Neural cell (in vitro differentiated cells): ENCODE data around the gene IL13RA1. TPM values are rescaled to one million over a fixed set of nuclear protein-coding genes. Genes with fewer than 3 reads are reported as not detected.

Experiments
- H2AFZ ChIP-seq: fragments of 200-600, 300-800 bp; sonication (generic), shearing (Covaris generic); 2 replicates; pipeline ENCODE4 v1.6.0; 2014; ENCODE audit warnings: low read depth, mild to moderate bottlenecking, antibody characterized with exemption, low read length, moderate library complexity
- H3F3A ChIP-seq: fragments of 200-600 bp; shearing (Covaris generic); 2 replicates; pipeline ENCODE4 v1.6.1; 2016; ENCODE audit warnings: mild to moderate bottlenecking, moderate library complexity, mixed read lengths, antibody characterized with exemption, low read length; ENCODE audit not compliant: insufficient read depth, poor library complexity, severe bottlenecking
- H3K27ac ChIP-seq: fragments of 200-600, 300-800 bp; sonication (generic), shearing (Covaris generic); 2 replicates; pipeline ENCODE4 v1.5.1; 2014; ENCODE audit warnings: mild to moderate bottlenecking, low read length, moderate library complexity
- H3K27me3 ChIP-seq: fragments of 300-800, 200-600 bp; sonication (generic), shearing (Covaris generic); 2 replicates; pipeline ENCODE4 v1.6.0; 2014; ENCODE audit warnings: mild to moderate bottlenecking, low read depth, low read length, moderate library complexity; ENCODE audit not compliant: insufficient read depth
- H3K36me3 ChIP-seq: fragments of 300-800, 200-600 bp; sonication (generic), shearing (Covaris generic); 2 replicates; pipeline ENCODE4 v1.5.1; 2014; ENCODE audit warnings: mild to moderate bottlenecking, antibody characterized with exemption, low read length, moderate library complexity; ENCODE audit not compliant: insufficient read depth
- H3K4me2 ChIP-seq: fragments of 300-800, 200-600 bp; sonication (generic), shearing (Covaris generic); 2 replicates; pipeline ENCODE4 v1.6.0; 2014; ENCODE audit warnings: mild to moderate bottlenecking, low read length
- H3K4me3 ChIP-seq: fragments of 300-800, 200-600 bp; sonication (generic), shearing (Covaris generic); 2 replicates; pipeline ENCODE4 v1.5.1; 2014; ENCODE audit warnings: mild to moderate bottlenecking, low read length, moderate library complexity
- H3K79me2 ChIP-seq: fragments of 200-600 bp; shearing (Covaris generic); replicated peaks from 2 replicates; pipeline ENCODE4 v1.6.0; 2014; ENCODE audit warnings: mild to moderate bottlenecking, low read length, moderate library complexity; ENCODE audit not compliant: insufficient read depth
- H3K9ac ChIP-seq: fragments of 300-800, 200-600 bp; sonication (generic), shearing (Covaris generic); 2 replicates; pipeline ENCODE4 v1.6.1; 2016; ENCODE audit warnings: mild to moderate bottlenecking, low read length, mixed read lengths
- H3K9me2 ChIP-seq: fragments of 200-600 bp; shearing (Covaris generic); 2 replicates; pipeline ENCODE4 v1.6.1; 2016; ENCODE audit warnings: mild to moderate bottlenecking, low read length, mixed read lengths; ENCODE audit not compliant: insufficient read depth
- H3K9me3 ChIP-seq: fragments of 200-600, 300-800 bp; sonication (generic), shearing (Covaris generic); 2 replicates; pipeline ENCODE4 v1.6.1; 2016; ENCODE audit warnings: mild to moderate bottlenecking, mixed run types, low read length, moderate library complexity, mixed read lengths
- H4K20me1 ChIP-seq: fragments of 200-600 bp; shearing (Covaris generic); 2 replicates; pipeline ENCODE4 v1.6.1; 2016; ENCODE audit warnings: mild to moderate bottlenecking, mixed run types; ENCODE audit not compliant: insufficient read depth
- EP300 ChIP-seq: fragments of 450-650 bp; conservative IDR thresholded peaks from 2 replicates; pipeline ENCODE4 v1.6.1; 2014; ENCODE audit warnings: antibody characterized with exemption, mild to moderate bottlenecking, moderate library complexity; ENCODE audit not compliant: poor library complexity, severe bottlenecking
- EZH2 ChIP-seq: fragments of 200-600, 300-800 bp; shearing (Covaris generic), sonication (generic); IDR thresholded peaks from 2 replicates; pipeline ENCODE4 v1.6.1; 2014; ENCODE audit warnings: antibody characterized with exemption, low read length, borderline replicate concordance, mild to moderate bottlenecking; ENCODE audit not compliant: insufficient read depth, poor library complexity, severe bottlenecking
- MXI1 ChIP-seq: fragments of 450-650 bp; conservative IDR thresholded peaks from 2 replicates; pipeline ENCODE4 v1.6.1; 2014; ENCODE audit warnings: antibody characterized with exemption, mild to moderate bottlenecking; ENCODE audit not compliant: poor library complexity, severe bottlenecking
- POLR2AphosphoS5 ChIP-seq: IDR thresholded peaks from 2 replicates; pipeline ENCODE4 v1.6.1; 2012
- RAD21 ChIP-seq: fragments of 450-650 bp; conservative IDR thresholded peaks from 2 replicates; pipeline ENCODE4 v1.6.1; 2014; ENCODE audit warnings: antibody characterized with exemption, mild to moderate bottlenecking, moderate library complexity
- SMC3 ChIP-seq: fragments of 450-650 bp; conservative IDR thresholded peaks from 2 replicates; pipeline ENCODE4 v1.6.1; 2014; ENCODE audit warnings: antibody characterized with exemption, mild to moderate bottlenecking, moderate library complexity; ENCODE audit not compliant: poor library complexity
- TAF1 ChIP-seq: IDR thresholded peaks from 2 replicates; pipeline ENCODE4 v1.6.1; 2012; ENCODE audit warnings: low read depth
- polyA plus RNA-seq: library from polyadenylated mRNA; depleted of rRNA; stranded (reverse); fragments of >200 nt; gene quantifications from 2 replicates; pipeline ENCODE4 v1.2.3, GENCODE V29; 2014
- TF ChIP-seq, protein P1 (sequence below): IDR thresholded peaks from 2 replicates; pipeline ENCODE4 v1.6.1; 2012; ENCODE audit warnings: borderline replicate concordance
- TF ChIP-seq, protein P2 (sequence below): fragments of 450-650 bp; IDR thresholded peaks from 2 replicates; pipeline ENCODE4 v1.5.1; 2014; ENCODE audit warnings: antibody characterized with exemption, mild to moderate bottlenecking, moderate library complexity; ENCODE audit not compliant: poor library complexity, severe bottlenecking

The IL13RA1 gene
- polyA plus RNA-seq, 1 donor from 2014 or later = 0.30 TPM

GRCh38 chrX:118772051-118772450 lies 44.6 kb downstream of the IL13RA1 start:
- no peaks in the 10 kb centered on the region for H3F3A ChIP-seq
- no peaks in the 10 kb centered on the region for H3K9me3 ChIP-seq
- H3K4me2 ChIP-seq = no peak overlapping the region

DNA sequence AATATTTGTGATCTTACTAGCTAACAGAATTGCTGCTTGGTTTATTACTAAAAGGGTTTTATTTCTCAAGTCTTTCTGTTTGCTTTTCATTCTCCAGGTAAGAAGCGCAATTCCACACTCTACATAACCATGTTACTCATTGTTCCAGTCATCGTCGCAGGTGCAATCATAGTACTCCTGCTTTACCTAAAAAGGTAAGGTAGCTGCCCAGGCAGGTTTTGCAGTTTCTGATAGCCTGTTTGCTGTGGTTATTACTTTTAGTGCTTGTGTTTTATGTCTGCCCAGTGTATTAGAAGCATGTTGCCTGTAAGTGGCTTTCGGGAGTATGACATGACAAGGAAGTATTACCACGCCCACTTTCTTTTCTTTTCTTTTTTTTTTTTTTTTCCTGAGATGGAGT lies 46.4 kb downstream of the IL13RA1 start:
- Histone ChIP-seq H3K4me2 (no peak overlapping the region), H3K4me3 (no peak overlapping the region), H3F3A (no peaks in the 10 kb centered on the region), H3K36me3 (no peaks in the 10 kb centered on the region), H3K9ac (no peak overlapping the region), H3K27ac (no peak overlapping the region), H3K27me3 (no peaks in the 10 kb centered on the region), H2AFZ (no peak overlapping the region), H3K9me3 (no peaks in the 10 kb centered on the region), H3K79me2 (no peaks in the 10 kb centered on the region), H3K9me2 (no peaks in the 10 kb centered on the region), H4K20me1 (no peaks in the 10 kb centered on the region)
- no peak for TF ChIP-seq SMC3
- TF ChIP-seq, protein P1, sequence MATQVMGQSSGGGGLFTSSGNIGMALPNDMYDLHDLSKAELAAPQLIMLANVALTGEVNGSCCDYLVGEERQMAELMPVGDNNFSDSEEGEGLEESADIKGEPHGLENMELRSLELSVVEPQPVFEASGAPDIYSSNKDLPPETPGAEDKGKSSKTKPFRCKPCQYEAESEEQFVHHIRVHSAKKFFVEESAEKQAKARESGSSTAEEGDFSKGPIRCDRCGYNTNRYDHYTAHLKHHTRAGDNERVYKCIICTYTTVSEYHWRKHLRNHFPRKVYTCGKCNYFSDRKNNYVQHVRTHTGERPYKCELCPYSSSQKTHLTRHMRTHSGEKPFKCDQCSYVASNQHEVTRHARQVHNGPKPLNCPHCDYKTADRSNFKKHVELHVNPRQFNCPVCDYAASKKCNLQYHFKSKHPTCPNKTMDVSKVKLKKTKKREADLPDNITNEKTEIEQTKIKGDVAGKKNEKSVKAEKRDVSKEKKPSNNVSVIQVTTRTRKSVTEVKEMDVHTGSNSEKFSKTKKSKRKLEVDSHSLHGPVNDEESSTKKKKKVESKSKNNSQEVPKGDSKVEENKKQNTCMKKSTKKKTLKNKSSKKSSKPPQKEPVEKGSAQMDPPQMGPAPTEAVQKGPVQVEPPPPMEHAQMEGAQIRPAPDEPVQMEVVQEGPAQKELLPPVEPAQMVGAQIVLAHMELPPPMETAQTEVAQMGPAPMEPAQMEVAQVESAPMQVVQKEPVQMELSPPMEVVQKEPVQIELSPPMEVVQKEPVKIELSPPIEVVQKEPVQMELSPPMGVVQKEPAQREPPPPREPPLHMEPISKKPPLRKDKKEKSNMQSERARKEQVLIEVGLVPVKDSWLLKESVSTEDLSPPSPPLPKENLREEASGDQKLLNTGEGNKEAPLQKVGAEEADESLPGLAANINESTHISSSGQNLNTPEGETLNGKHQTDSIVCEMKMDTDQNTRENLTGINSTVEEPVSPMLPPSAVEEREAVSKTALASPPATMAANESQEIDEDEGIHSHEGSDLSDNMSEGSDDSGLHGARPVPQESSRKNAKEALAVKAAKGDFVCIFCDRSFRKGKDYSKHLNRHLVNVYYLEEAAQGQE = no peak
- TF ChIP-seq, protein P2, sequence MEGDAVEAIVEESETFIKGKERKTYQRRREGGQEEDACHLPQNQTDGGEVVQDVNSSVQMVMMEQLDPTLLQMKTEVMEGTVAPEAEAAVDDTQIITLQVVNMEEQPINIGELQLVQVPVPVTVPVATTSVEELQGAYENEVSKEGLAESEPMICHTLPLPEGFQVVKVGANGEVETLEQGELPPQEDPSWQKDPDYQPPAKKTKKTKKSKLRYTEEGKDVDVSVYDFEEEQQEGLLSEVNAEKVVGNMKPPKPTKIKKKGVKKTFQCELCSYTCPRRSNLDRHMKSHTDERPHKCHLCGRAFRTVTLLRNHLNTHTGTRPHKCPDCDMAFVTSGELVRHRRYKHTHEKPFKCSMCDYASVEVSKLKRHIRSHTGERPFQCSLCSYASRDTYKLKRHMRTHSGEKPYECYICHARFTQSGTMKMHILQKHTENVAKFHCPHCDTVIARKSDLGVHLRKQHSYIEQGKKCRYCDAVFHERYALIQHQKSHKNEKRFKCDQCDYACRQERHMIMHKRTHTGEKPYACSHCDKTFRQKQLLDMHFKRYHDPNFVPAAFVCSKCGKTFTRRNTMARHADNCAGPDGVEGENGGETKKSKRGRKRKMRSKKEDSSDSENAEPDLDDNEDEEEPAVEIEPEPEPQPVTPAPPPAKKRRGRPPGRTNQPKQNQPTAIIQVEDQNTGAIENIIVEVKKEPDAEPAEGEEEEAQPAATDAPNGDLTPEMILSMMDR = no peak
- TF ChIP-seq EP300 = no peak
- no peak for TF ChIP-seq EZH2
- no peak for TF ChIP-seq TAF1
- no peak for TF ChIP-seq MXI1
- TF ChIP-seq POLR2AphosphoS5 = no peak
- no peak for TF ChIP-seq RAD21

More at GRCh38 chrX:118772051-118772450, 44.6 kb downstream of the IL13RA1 start:
- H3K27ac ChIP-seq = no peak overlapping the region
- H2AFZ ChIP-seq = no peak overlapping the region
- H4K20me1 ChIP-seq = no peaks in the 10 kb centered on the region
- H3K9ac ChIP-seq = no peak overlapping the region
- no peaks in the 10 kb centered on the region for H3K9me2 ChIP-seq
- no peaks in the 10 kb centered on the region for H3K79me2 ChIP-seq
- H3K36me3 ChIP-seq = no peaks in the 10 kb centered on the region
- no peak overlapping the region for H3K4me3 ChIP-seq
- no peaks in the 10 kb centered on the region for H3K27me3 ChIP-seq
- TF ChIP-seq MXI1 = no peak
- no peak for TF ChIP-seq RAD21
- TF ChIP-seq EP300 = no peak
- TF ChIP-seq, protein P1 = no peak
- no peak for TF ChIP-seq POLR2AphosphoS5
- TF ChIP-seq, protein P2 = no peak
- no peak for TF ChIP-seq EZH2
- TF ChIP-seq SMC3 = no peak
- TF ChIP-seq TAF1 = no peak
